Endodermal cell (in vitro differentiated cells): ENCODE measurements around the gene FOSB. TPM values are rescaled to one million over a fixed set of nuclear protein-coding genes. Genes with fewer than 3 reads are reported as not detected.
A peak's percentile ranks its signal among the peaks of the same experiment; 100 is the strongest.

ENCODE experiments used
- DNase-seq: peaks from one replicate; pipeline ENCODE4 v3.0.0-alpha.2; 2017
- H3K27ac ChIP-seq: 2 replicates; pipeline ENCODE4 v1.5.1; 2013; ENCODE audit warnings: mild to moderate bottlenecking, low read depth, low read length, moderate library complexity
- H3K27me3 ChIP-seq: 2 replicates; pipeline ENCODE4 v1.6.1; 2013; ENCODE audit warnings: mild to moderate bottlenecking, low read length, moderate library complexity; ENCODE audit not compliant: insufficient read depth, control insufficient read depth, poor library complexity, severe bottlenecking
- H3K36me3 ChIP-seq: 2 replicates; pipeline ENCODE4 v1.7.0; 2013; ENCODE audit warnings: mild to moderate bottlenecking, low read length, moderate library complexity; ENCODE audit not compliant: control insufficient read depth, insufficient read depth
- H3K4me1 ChIP-seq: one replicate; pipeline ENCODE4 v1.7.0; 2013; ENCODE audit warnings: low read length; ENCODE audit not compliant: control insufficient read depth, insufficient read depth
- H3K4me3 ChIP-seq: 2 replicates; pipeline ENCODE4 v1.5.1; 2013; ENCODE audit warnings: mild to moderate bottlenecking, low read length, moderate library complexity
- H3K9ac ChIP-seq: 2 replicates; pipeline ENCODE4 v1.6.1; 2013; ENCODE audit warnings: mild to moderate bottlenecking, low read length, moderate library complexity; ENCODE audit not compliant: poor library complexity, severe bottlenecking; ENCODE audit errors: extremely low read depth
- H3K9me3 ChIP-seq: 2 replicates; pipeline ENCODE4 v1.6.1; 2013; ENCODE audit warnings: mild to moderate bottlenecking, low read length, moderate library complexity; ENCODE audit not compliant: control insufficient read depth
- H3K27ac Mint-ChIP-seq: 2 replicates; pipeline ENCODE4 v1.8.0; 2020; ENCODE audit warnings: mixed read lengths
- H3K27me3 Mint-ChIP-seq: 2 replicates; pipeline ENCODE4 v1.8.0; 2021; ENCODE audit warnings: mild to moderate bottlenecking, mixed read lengths; ENCODE audit not compliant: insufficient read depth
- H3K36me3 Mint-ChIP-seq: 2 replicates; pipeline ENCODE4 v1.8.0; 2020; ENCODE audit warnings: low read depth, mixed read lengths
- H3K4me1 Mint-ChIP-seq: 2 replicates; pipeline ENCODE4 v1.8.0; 2020; ENCODE audit warnings: mixed read lengths
- H3K4me3 Mint-ChIP-seq: 2 replicates; pipeline ENCODE4 v1.8.0; 2020; ENCODE audit warnings: mild to moderate bottlenecking, moderate library complexity, mixed read lengths
- H3K9me3 Mint-ChIP-seq: 2 replicates; pipeline ENCODE4 v1.8.0; 2020; ENCODE audit warnings: mild to moderate bottlenecking, mixed read lengths
- CTCF ChIP-seq: fragments of 200-600 bp; sonication (generic); conservative IDR thresholded peaks from 2 replicates; pipeline ENCODE4 v1.5.0; 2021; ENCODE audit warnings: antibody characterized with exemption, mild to moderate bottlenecking
- WGBS, 2 experiments: methylation state at CpG; one replicate each; pipeline versions ENCODE4 v1.1.5 to v1.1.7; 2013; ENCODE audit warnings: missing lambda C conversion rate in 2 of 2, mixed read lengths in 1 of 2; ENCODE audit not compliant: insufficient coverage in 1 of 2, insufficient read length in 1 of 2; 5-methylcytosine and 5-hydroxymethylcytosine counted together
- long read RNA-seq, 4 experiments: library from polyadenylated mRNA in 2 of 4; library from RNA in 1 of 4; library from capped mRNA in 1 of 4; stranded (forward) in 3 of 4; unstranded in 1 of 4; transcript quantifications; one replicate each; pipeline ENCODE4 v2.0.0, GENCODE V29; 2020 to 2021; ENCODE audit warnings: inconsistent platforms in 1 of 4
- polyA plus RNA-seq, 2 experiments: library from polyadenylated mRNA; stranded (reverse); fragments of 50-300 nt; gene quantifications; one replicate each; pipeline ENCODE4 v1.2.3, GENCODE V29; 2013
- total RNA-seq, 2 donors: library from RNA; stranded (reverse); fragmentation: NEBNext Ultra II Directional in 1 of 2; extraction: Animal tissue kit (Norgen Biotek cat#: 25700) in 1 of 2; gene quantifications; 2 replicates in 1 of 2; 3 replicates in 1 of 2; pipeline ENCODE4 v1.2.1, GENCODE V29; 2021

Gene FOSB
- 1 to 10 TPM; 1.6 to 3.0 TPM for total RNA-seq
- polyA plus RNA-seq (2013, experiment 1 of 2) = 1.6 TPM
- polyA plus RNA-seq (2013, experiment 2 of 2) = 1.4 TPM
- long read RNA-seq, experiment 1, partial matches to known transcripts = 0 of 1 reads
- long read RNA-seq, experiment 1, other reads (novel, unspliced or antisense) = 1 of 1 reads
- long read RNA-seq, experiment 2, partial matches to known transcripts = 0 of 4 reads
- long read RNA-seq, experiment 2, other reads (novel, unspliced or antisense) = 1 of 4 reads
- long read RNA-seq, experiment 3, partial matches to known transcripts = 0 of 1 reads
- long read RNA-seq, experiment 3, other reads (novel, unspliced or antisense) = 0 of 1 reads
- long read RNA-seq, experiment 4, partial matches to known transcripts = 1 of 1 reads
- long read RNA-seq, experiment 4, other reads (novel, unspliced or antisense) = 0 of 1 reads

GRCh38 chr19:45467456-45468158, at the start of gene FOSB:
Gene FOSB, plus strand, starts transcription at chr19:45467996. Its CDS starts 591 bp downstream, at chr19:45468587.
- peaks cover 4% of the 10 kb centered on the region for H3K4me1 Mint-ChIP-seq
- peak within 1 kb of the TSS; percentile 77 for H3K4me3 Mint-ChIP-seq
- peak within 1 kb of the TSS; percentile 97 for H3K27ac Mint-ChIP-seq
- 0% methylated on average over 25 to 56 of the region's 56 CpGs for WGBS, 2 experiments
- peak; percentile 98 for DNase-seq
- Histone ChIP-seq H3K9me3 (no peaks in the 10 kb centered on the region), H3K27me3 (peaks cover 13% of the 10 kb centered on the region), H3K9ac (peak within 1 kb of the TSS; percentile 95), H3K4me1 (no peaks in the 10 kb centered on the region), H3K4me3 (peak within 1 kb of the TSS; percentile 92), H3K36me3 (no peaks in the 10 kb centered on the region), H3K27ac (peak within 1 kb of the TSS; percentile 90)
- peaks cover 6% of the 10 kb centered on the region for H3K27me3 Mint-ChIP-seq
- TF ChIP-seq CTCF = peak; percentile 53
- H3K9me3 Mint-ChIP-seq = no peaks in the 10 kb centered on the region
- no peaks in the 10 kb centered on the region for H3K36me3 Mint-ChIP-seq

- Histone ChIP-seq H3K27me3 (no peaks in the 10 kb centered on the region), H3K4me1 (no peaks in the 10 kb centered on the region), H3K27ac (no peak overlapping the region), H3K4me3 (no peak overlapping the region), H3K9ac (no peak overlapping the region), H3K36me3 (peaks cover 16% of the 10 kb centered on the region), H3K9me3 (no peaks in the 10 kb centered on the region)
- no peak for DNase-seq
- H3K4me3 Mint-ChIP-seq = no peak overlapping the region
- H3K9me3 Mint-ChIP-seq = no peaks in the 10 kb centered on the region
- no peak for TF ChIP-seq CTCF
- 95 to 100% methylated on average over 2 to 7 of the region's 9 CpGs for WGBS, 2 experiments
- peaks cover 11% of the 10 kb centered on the region for H3K4me1 Mint-ChIP-seq
- H3K27ac Mint-ChIP-seq = no peak overlapping the region
- H3K27me3 Mint-ChIP-seq = no peaks in the 10 kb centered on the region
- H3K36me3 Mint-ChIP-seq = peaks cover 47% of the 10 kb centered on the region
Observed at GRCh38 chr19:45418802-45419201, 49.0 kb upstream of the FOSB start.

GRCh38 chr19:45419396-45419795, 48.4 kb upstream of the FOSB start:
- Histone ChIP-seq H3K4me1 (no peaks in the 10 kb centered on the region), H3K9me3 (no peaks in the 10 kb centered on the region), H3K9ac (no peak overlapping the region), H3K36me3 (peaks cover 16% of the 10 kb centered on the region), H3K27me3 (no peaks in the 10 kb centered on the region), H3K4me3 (no peak overlapping the region), H3K27ac (no peak overlapping the region)
- Mint-ChIP-seq H3K4me1 (peaks cover 11% of the 10 kb centered on the region), H3K4me3 (no peak overlapping the region), H3K27ac (no peak overlapping the region), H3K9me3 (no peaks in the 10 kb centered on the region), H3K36me3 (peaks cover 41% of the 10 kb centered on the region), H3K27me3 (no peaks in the 10 kb centered on the region)
- TF ChIP-seq CTCF = no peak
- peak; percentile 43 for DNase-seq
- WGBS, 2 experiments = 88 to 94% methylated on average over 4 of the region's 4 CpGs
